GM11168 (cell line): ENCODE results near the gene CDK11B.
"Not testable (repeated sequence)": the region's sequence is repeated elsewhere in the genome, so short reads cannot be mapped to it uniquely, and the experiment has no call there.

Experiments used
- in situ Hi-C: fragments of 300-500 bp; cut with MboI; formaldehyde crosslinking; loops from one replicate; pipeline ENCODE4 v1.12.0; 2022; ENCODE audit warnings: low sequenced_read_pairs; ENCODE audit not compliant: unreplicated experiment

CDK11B gene

GRCh38 chr1:1602304-1602967 lies 56.4 kb downstream of the CDK11B start:
- in situ Hi-C loops: no loop called here

GRCh38 chr1:1601564-1602303 lies 57.1 kb downstream of the CDK11B start:
- in situ Hi-C loops: no loop called here

GRCh38 chr1:1600861-1601563 lies 57.8 kb downstream of the CDK11B start:
- in situ Hi-C loops: no loop called here

GRCh38 chr1:1599935-1600860 lies 58.6 kb downstream of the CDK11B start, which contains the start of gene FNDC10:
Gene FNDC10, minus strand, starts transcription at chr1:1600135. Its CDS starts 120 bp downstream, at chr1:1600015.
- in situ Hi-C loops: no loop called here

GRCh38 chr1:1599030-1599934 lies 59.5 kb downstream of the CDK11B start:
- in situ Hi-C loops: no loop called here

- in situ Hi-C loops: no loop called here
These were observed 60.1 kb downstream of the CDK11B start for GRCh38 chr1:1598720-1599029.

- in situ Hi-C loops: no loop called here
These were observed 60.6 kb downstream of the CDK11B start for GRCh38 chr1:1598051-1598719.

- in situ Hi-C loops: no loop called here
These were observed 61.4 kb downstream of the CDK11B start for GRCh38 chr1:1597275-1597930.

GRCh38 chr1:1596493-1597274 lies 62.1 kb downstream of the CDK11B start:
- in situ Hi-C loops: no loop called here

GRCh38 chr1:1595341-1595740 lies 63.5 kb downstream of the CDK11B start:
- in situ Hi-C loops: not testable (repeated sequence)

GRCh38 chr1:1594602-1595260 lies 64.1 kb downstream of the CDK11B start:
- in situ Hi-C loops: no loop called here

GRCh38 chr1:1593834-1594601 lies 64.8 kb downstream of the CDK11B start:
- in situ Hi-C loops: no loop called here

GRCh38 chr1:1591452-1591851 lies 67.4 kb downstream of the CDK11B start:
- in situ Hi-C loops: no loop called here
